Fibroblast of lung (primary cell): ENCODE results near the gene CYP27A1. TPM values are rescaled to one million over a fixed set of nuclear protein-coding genes. Genes with fewer than 3 reads are reported as not detected.

Experiments
- DNase-seq, 2 donors: peaks; one replicate each; pipeline versions ENCODE4 v3.0.0 to v3.0.0-alpha.2; 2010; ENCODE audit warnings: low read depth in 2 of 2
- H2AFZ ChIP-seq: 2 replicates; pipeline ENCODE4 v1.5.1; 2012; ENCODE audit warnings: low read length, control low read depth, inconsistent platforms
- H3K27ac ChIP-seq: 2 replicates; pipeline ENCODE4 v1.5.1; 2011; ENCODE audit warnings: low read length, control low read depth; ENCODE audit not compliant: insufficient read depth
- H3K27me3 ChIP-seq: 2 replicates; pipeline ENCODE4 v1.5.1; 2011; ENCODE audit warnings: mild to moderate bottlenecking, low read length; ENCODE audit not compliant: control insufficient read depth, insufficient read depth
- H3K36me3 ChIP-seq: 2 replicates; pipeline ENCODE4 v1.5.1; 2011; ENCODE audit warnings: low read length; ENCODE audit not compliant: control insufficient read depth, insufficient read depth
- H3K4me1 ChIP-seq: 2 replicates; pipeline ENCODE4 v1.5.1; 2011; ENCODE audit warnings: low read length; ENCODE audit not compliant: control insufficient read depth, insufficient read depth; ENCODE audit errors: extremely low read depth
- H3K4me2 ChIP-seq: 2 replicates; pipeline ENCODE4 v1.5.1; 2011; ENCODE audit warnings: low read length, control low read depth; ENCODE audit not compliant: insufficient read depth; ENCODE audit errors: extremely low read depth
- H3K4me3 ChIP-seq, 4 experiments: fragments of 200-600 bp in 1 of 4; sonication (generic) in 1 of 4; replicated peaks in 1 of 4; 2 replicates each; pipeline ENCODE4 v1.5.1; 2011 to 2016; ENCODE audit warnings: low read length in 4 of 4, low read depth in 3 of 4, mild to moderate bottlenecking in 3 of 4, control low read depth in 2 of 4, inconsistent platforms in 1 of 4, mixed read lengths in 1 of 4; ENCODE audit not compliant: insufficient read depth in 1 of 4; ENCODE audit errors: control extremely low read depth in 1 of 4
- H3K79me2 ChIP-seq: 2 replicates; pipeline ENCODE4 v1.5.1; 2012; ENCODE audit warnings: mild to moderate bottlenecking, low read length, inconsistent platforms; ENCODE audit not compliant: control insufficient read depth, insufficient read depth
- H3K9ac ChIP-seq: 2 replicates; pipeline ENCODE4 v1.5.1; 2011; ENCODE audit warnings: mild to moderate bottlenecking, low read length, control low read depth; ENCODE audit not compliant: insufficient read depth
- H3K9me3 ChIP-seq: 2 replicates; pipeline ENCODE4 v1.5.1; 2012; ENCODE audit warnings: low read depth, low read length; ENCODE audit not compliant: control insufficient read depth, insufficient read depth
- H4K20me1 ChIP-seq: 2 replicates; pipeline ENCODE4 v1.5.1; 2011; ENCODE audit warnings: low read length; ENCODE audit not compliant: control insufficient read depth, insufficient read depth; ENCODE audit errors: extremely low read depth
- CTCF ChIP-seq, 2 donors: IDR thresholded peaks in 1 of 2; conservative IDR thresholded peaks in 1 of 2; 1 replicate in 1 of 2; 2 replicates in 1 of 2; pipeline ENCODE4 v1.5.1; 2011 to 2012; ENCODE audit warnings: low read length in 2 of 2, control low read depth in 1 of 2, inconsistent platforms in 1 of 2, low read depth in 1 of 2, mild to moderate bottlenecking in 1 of 2
- EZH2 ChIP-seq: IDR thresholded peaks from 2 replicates; pipeline ENCODE4 v1.5.1; 2012; ENCODE audit warnings: low read length, control low read depth, mild to moderate bottlenecking; ENCODE audit errors: missing control alignments
- polyA plus RNA-seq, 2 donors: library from polyadenylated mRNA; depleted of rRNA in 1 of 2; stranded (reverse) in 1 of 2; unstranded in 1 of 2; fragments of >200 nt; gene quantifications; 2 replicates each; pipeline ENCODE4 v1.2.1, GENCODE V29; 2011 to 2012; ENCODE audit warnings: missing spikeins in 1 of 2
- total RNA-seq: library from RNA; depleted of rRNA; stranded (reverse); fragments of >200 nt; gene quantifications from 2 replicates; pipeline ENCODE4 v1.2.1, GENCODE V29; 2014

Gene CYP27A1
- total and polyA plus RNA-seq, 2 donors (not counting 1 experiment from before 2014, with no cell fraction given), result 12.7 to 53.8 TPM

GRCh38 chr2:218746470-218746795 is 35.5 kb upstream of the CYP27A1 start:
- H4K20me1 ChIP-seq, result no peaks in the 10 kb centered on the region
- no peaks in the 10 kb centered on the region for H3K9me3 ChIP-seq
- no peak overlapping the region for H3K27ac ChIP-seq
- no peak overlapping the region for H3K4me3 ChIP-seq
- no peaks in the 10 kb centered on the region for H3K79me2 ChIP-seq
- no peak for DNase-seq
- H3K9ac ChIP-seq, result no peak overlapping the region
- no peak overlapping the region for H3K4me2 ChIP-seq
- TF ChIP-seq EZH2 (no peak), CTCF (conservative IDR thresholded peaks at IDR 0.05 in 1 of 2, IDR thresholded peaks at IDR 0.05 in 1 of 2; ENCODE audit: low read depth in 1 of 2, low read length in 2 of 2) (no peak)
- H2AFZ ChIP-seq, result no peak overlapping the region
- H3K4me1 ChIP-seq, result no peaks in the 10 kb centered on the region
- peaks cover 12% of the 10 kb centered on the region for H3K36me3 ChIP-seq
- no peaks in the 10 kb centered on the region for H3K27me3 ChIP-seq

GRCh38 chr2:218746960-218747359 is 35.0 kb upstream of the CYP27A1 start:
- no peak overlapping the region for H2AFZ ChIP-seq

GRCh38 chr2:218748741-218749441 is 33.1 kb upstream of the CYP27A1 start:
- no peak overlapping the region for H3K4me3 ChIP-seq
- no peaks in the 10 kb centered on the region for H3K4me1 ChIP-seq
- TF ChIP-seq CTCF (conservative IDR thresholded peaks at IDR 0.05 in 1 of 2, IDR thresholded peaks at IDR 0.05 in 1 of 2; ENCODE audit: low read depth in 1 of 2, low read length in 2 of 2) (no peak), EZH2 (no peak)
- H2AFZ ChIP-seq, result no peak overlapping the region
- no peaks in the 10 kb centered on the region for H3K9me3 ChIP-seq
- H3K27me3 ChIP-seq, result no peaks in the 10 kb centered on the region
- no peaks in the 10 kb centered on the region for H4K20me1 ChIP-seq
- no peaks in the 10 kb centered on the region for H3K79me2 ChIP-seq
- H3K36me3 ChIP-seq, result peaks cover 14% of the 10 kb centered on the region
- no peak overlapping the region for H3K27ac ChIP-seq
- DNase-seq, result no peak
- H3K4me2 ChIP-seq, result no peak overlapping the region
- H3K9ac ChIP-seq, result no peak overlapping the region

More at GRCh38 chr2:218746960-218747359, 35.0 kb upstream of the CYP27A1 start:
- H4K20me1 ChIP-seq, result no peaks in the 10 kb centered on the region
- H3K9me3 ChIP-seq, result no peaks in the 10 kb centered on the region
- H3K27ac ChIP-seq, result no peak overlapping the region
- H3K79me2 ChIP-seq, result no peaks in the 10 kb centered on the region
- H3K9ac ChIP-seq, result no peak overlapping the region
- H3K4me2 ChIP-seq, result no peak overlapping the region
- H3K4me1 ChIP-seq, result no peaks in the 10 kb centered on the region
- TF ChIP-seq CTCF (conservative IDR thresholded peaks at IDR 0.05 in 1 of 2, IDR thresholded peaks at IDR 0.05 in 1 of 2; ENCODE audit: low read depth in 1 of 2, low read length in 2 of 2) (no peak), EZH2 (no peak)
- H3K36me3 ChIP-seq, result peaks cover 12% of the 10 kb centered on the region
- H3K27me3 ChIP-seq, result no peaks in the 10 kb centered on the region
- H3K4me3 ChIP-seq, result no peak overlapping the region
- DNase-seq, result no peak
